H9 (cell line): ENCODE measurements around the gene DDX1. TPM values are rescaled to one million over a fixed set of nuclear protein-coding genes. Genes with fewer than 3 reads are reported as not detected.

Source experiments
- DNase-seq: peaks from one replicate; pipeline ENCODE4 v3.0.0-alpha.2; 2017
- H2AFZ ChIP-seq: one replicate; pipeline ENCODE4 v1.6.1; 2013; ENCODE audit warnings: mild to moderate bottlenecking, low read length, control low read depth, moderate library complexity
- H2AK5ac ChIP-seq: 2 replicates; pipeline ENCODE4 v1.6.1; 2013; ENCODE audit warnings: low read length, control low read depth, mixed read lengths; ENCODE audit not compliant: insufficient read length
- H2BK120ac ChIP-seq: one replicate; pipeline ENCODE4 v1.6.1; 2013; ENCODE audit warnings: low read depth, mild to moderate bottlenecking, low read length, control low read depth, inconsistent platforms; ENCODE audit not compliant: poor library complexity, severe bottlenecking
- H2BK12ac ChIP-seq: 2 replicates; pipeline ENCODE4 v1.6.1; 2013; ENCODE audit warnings: low read length, control low read depth, mixed read lengths, low read depth; ENCODE audit not compliant: insufficient read length
- H2BK15ac ChIP-seq: 2 replicates; pipeline ENCODE4 v1.6.1; 2013; ENCODE audit warnings: low read depth, low read length, control low read depth
- H2BK20ac ChIP-seq: one replicate; pipeline ENCODE4 v1.6.1; 2013; ENCODE audit warnings: low read depth, mild to moderate bottlenecking, low read length, control low read depth, inconsistent platforms; ENCODE audit not compliant: poor library complexity, severe bottlenecking
- H2BK5ac ChIP-seq: 2 replicates; pipeline ENCODE4 v1.6.1; 2013; ENCODE audit warnings: low read length, control low read depth, mixed read lengths; ENCODE audit not compliant: insufficient read length
- H3K14ac ChIP-seq: 2 replicates; pipeline ENCODE4 v1.6.1; 2013; ENCODE audit warnings: low read length, control low read depth; ENCODE audit not compliant: insufficient read depth
- H3K18ac ChIP-seq: 2 replicates; pipeline ENCODE4 v1.6.1; 2013; ENCODE audit warnings: low read depth, mild to moderate bottlenecking, mixed read lengths, low read length, control low read depth; ENCODE audit not compliant: insufficient read length
- H3K23ac ChIP-seq: 2 replicates; pipeline ENCODE4 v1.6.1; 2013; ENCODE audit warnings: low read length, control low read depth, mixed read lengths, low read depth; ENCODE audit not compliant: insufficient read length
- H3K23me2 ChIP-seq: 2 replicates; pipeline ENCODE4 v1.6.1; 2013; ENCODE audit warnings: low read depth, mild to moderate bottlenecking, mixed read lengths, low read length, control low read depth; ENCODE audit not compliant: insufficient read length, poor library complexity, severe bottlenecking
- H3K27ac ChIP-seq: 2 replicates; pipeline ENCODE4 v1.5.1; 2013; ENCODE audit warnings: low read length, control low read depth, mixed read lengths, low read depth; ENCODE audit not compliant: insufficient read length
- H3K27me3 ChIP-seq: 2 replicates; pipeline ENCODE4 v1.6.1; 2013; ENCODE audit warnings: low read length, control low read depth, inconsistent platforms; ENCODE audit not compliant: insufficient read depth
- H3K4ac ChIP-seq: 2 replicates; pipeline ENCODE4 v1.6.1; 2013; ENCODE audit warnings: low read depth, mild to moderate bottlenecking, control low read depth, inconsistent platforms, low read length, moderate library complexity
- H3K4me1 ChIP-seq: 2 replicates; pipeline ENCODE4 v1.6.1; 2013; ENCODE audit warnings: low read length, control low read depth, inconsistent platforms; ENCODE audit not compliant: insufficient read depth
- H3K4me2 ChIP-seq: 2 replicates; pipeline ENCODE4 v1.6.1; 2013; ENCODE audit warnings: low read length, control low read depth, mixed read lengths; ENCODE audit not compliant: insufficient read length, insufficient read depth
- H3K56ac ChIP-seq: 2 replicates; pipeline ENCODE4 v1.6.1; 2013; ENCODE audit warnings: low read depth, mild to moderate bottlenecking, mixed read lengths, low read length, control low read depth; ENCODE audit not compliant: insufficient read length
- H3K79me1 ChIP-seq: 2 replicates; pipeline ENCODE4 v1.6.1; 2013; ENCODE audit warnings: low read depth, mild to moderate bottlenecking, moderate library complexity, low read length, control low read depth, inconsistent platforms; ENCODE audit not compliant: insufficient read depth, poor library complexity, severe bottlenecking
- H3K79me2 ChIP-seq: 2 replicates; pipeline ENCODE4 v1.6.1; 2013; ENCODE audit warnings: low read length, control low read depth, inconsistent platforms; ENCODE audit not compliant: insufficient read depth
- H3K9ac ChIP-seq: 2 replicates; pipeline ENCODE4 v1.6.1; 2013; ENCODE audit warnings: low read length, control low read depth, mixed read lengths; ENCODE audit not compliant: insufficient read length; ENCODE audit errors: extremely low read depth
- H3K9me3 ChIP-seq: one replicate; pipeline ENCODE4 v1.6.1; 2013; ENCODE audit warnings: low read depth, low read length, inconsistent platforms; ENCODE audit not compliant: control insufficient read depth
- H3T11ph ChIP-seq: one replicate; pipeline ENCODE4 v1.6.1; 2013; ENCODE audit warnings: mild to moderate bottlenecking, low read length, control low read depth, inconsistent platforms
- H4K20me1 ChIP-seq: one replicate; pipeline ENCODE4 v1.6.1; 2013; ENCODE audit not compliant: control insufficient read depth, insufficient read length, insufficient read depth
- H4K5ac ChIP-seq: 2 replicates; pipeline ENCODE4 v1.6.1; 2013; ENCODE audit warnings: low read depth, mild to moderate bottlenecking, mixed read lengths, low read length, control low read depth; ENCODE audit not compliant: insufficient read length
- H4K8ac ChIP-seq: replicated peaks from 2 replicates; pipeline ENCODE4 v1.6.1; 2013; ENCODE audit warnings: low read length, control low read depth, mixed read lengths, low read depth; ENCODE audit not compliant: insufficient read length
- H4K91ac ChIP-seq: 2 replicates; pipeline ENCODE4 v1.6.1; 2013; ENCODE audit warnings: low read depth, mild to moderate bottlenecking, moderate library complexity, mixed read lengths, low read length, control low read depth; ENCODE audit not compliant: insufficient read length
- H3K27ac Mint-ChIP-seq, 3 experiments: 2 replicates in 2 of 3; 3 replicates in 1 of 3; pipeline ENCODE4 v1.8.0; 2020 to 2021; ENCODE audit warnings: mixed read lengths in 3 of 3, mild to moderate bottlenecking in 1 of 3, moderate library complexity in 1 of 3
- H3K27me3 Mint-ChIP-seq: 2 replicates; pipeline ENCODE4 v1.8.0; 2021; ENCODE audit warnings: low read depth, mild to moderate bottlenecking, moderate library complexity, mixed read lengths
- H3K36me3 Mint-ChIP-seq, 3 experiments: 2 replicates in 2 of 3; 3 replicates in 1 of 3; pipeline ENCODE4 v1.8.0; 2020 to 2021; ENCODE audit warnings: low read depth in 3 of 3, mixed read lengths in 3 of 3; ENCODE audit not compliant: insufficient read depth in 1 of 3
- H3K4me1 Mint-ChIP-seq, 2 experiments: 2 replicates each; pipeline ENCODE4 v1.8.0; 2020; ENCODE audit warnings: mixed read lengths in 2 of 2
- H3K4me3 Mint-ChIP-seq, 2 experiments: 2 replicates in 1 of 2; 3 replicates in 1 of 2; pipeline ENCODE4 v1.8.0; 2020 to 2021; ENCODE audit warnings: mild to moderate bottlenecking in 2 of 2, mixed read lengths in 2 of 2, moderate library complexity in 1 of 2
- H3K9me3 Mint-ChIP-seq, 2 experiments: 2 replicates in 1 of 2; 3 replicates in 1 of 2; pipeline ENCODE4 v1.8.0; 2020; ENCODE audit warnings: mild to moderate bottlenecking in 2 of 2, mixed read lengths in 2 of 2, moderate library complexity in 1 of 2
- WGBS: extraction: QIAGEN DNeasy Blood & Tissue Kit; methylation state at CpG from one replicate; pipeline ENCODE4 v1.1.7; 2013; ENCODE audit warnings: missing lambda C conversion rate, low lambda C conversion rate, mixed read lengths; ENCODE audit not compliant: insufficient read length; ENCODE audit errors: extremely low coverage; 5-methylcytosine and 5-hydroxymethylcytosine counted together
- total RNA-seq: library from RNA; stranded (reverse); gene quantifications from 2 replicates; pipeline ENCODE4 v1.2.1, GENCODE V29; 2021
- TF ChIP-seq, protein P1 (sequence below): fragments of 200-600 bp; sonication (generic); conservative IDR thresholded peaks from 3 replicates; pipeline ENCODE4 v1.8.0; 2021; ENCODE audit warnings: antibody characterized with exemption, mild to moderate bottlenecking

Gene DDX1
- total RNA-seq, 1 experiment from 2014 or later, result 120 TPM

- Histone ChIP-seq H3K9me3 (no peaks in the 10 kb centered on the region), H3K23me2 (no peaks in the 10 kb centered on the region), H3K23ac (no peak overlapping the region), H4K91ac (no peak overlapping the region), H2BK120ac (no peak overlapping the region), H2BK20ac (no peak overlapping the region), H2AFZ (no peak overlapping the region), H3K27me3 (no peaks in the 10 kb centered on the region), H3T11ph (no peak overlapping the region), H4K20me1 (no peaks in the 10 kb centered on the region), H3K18ac (no peak overlapping the region), H2AK5ac (no peak overlapping the region), H2BK5ac (no peak overlapping the region), H3K9ac (no peak overlapping the region), H3K79me2 (no peaks in the 10 kb centered on the region), H4K5ac (no peak overlapping the region), H3K14ac (no peak overlapping the region), H2BK15ac (no peak overlapping the region), H2BK12ac (no peak overlapping the region), H4K8ac (no peak overlapping the region), H3K4me2 (no peak overlapping the region), H3K27ac (no peak overlapping the region), H3K4me1 (no peaks in the 10 kb centered on the region), H3K56ac (no peak overlapping the region), H3K4ac (no peak overlapping the region), H3K79me1 (no peaks in the 10 kb centered on the region)
- TF ChIP-seq, protein P1, sequence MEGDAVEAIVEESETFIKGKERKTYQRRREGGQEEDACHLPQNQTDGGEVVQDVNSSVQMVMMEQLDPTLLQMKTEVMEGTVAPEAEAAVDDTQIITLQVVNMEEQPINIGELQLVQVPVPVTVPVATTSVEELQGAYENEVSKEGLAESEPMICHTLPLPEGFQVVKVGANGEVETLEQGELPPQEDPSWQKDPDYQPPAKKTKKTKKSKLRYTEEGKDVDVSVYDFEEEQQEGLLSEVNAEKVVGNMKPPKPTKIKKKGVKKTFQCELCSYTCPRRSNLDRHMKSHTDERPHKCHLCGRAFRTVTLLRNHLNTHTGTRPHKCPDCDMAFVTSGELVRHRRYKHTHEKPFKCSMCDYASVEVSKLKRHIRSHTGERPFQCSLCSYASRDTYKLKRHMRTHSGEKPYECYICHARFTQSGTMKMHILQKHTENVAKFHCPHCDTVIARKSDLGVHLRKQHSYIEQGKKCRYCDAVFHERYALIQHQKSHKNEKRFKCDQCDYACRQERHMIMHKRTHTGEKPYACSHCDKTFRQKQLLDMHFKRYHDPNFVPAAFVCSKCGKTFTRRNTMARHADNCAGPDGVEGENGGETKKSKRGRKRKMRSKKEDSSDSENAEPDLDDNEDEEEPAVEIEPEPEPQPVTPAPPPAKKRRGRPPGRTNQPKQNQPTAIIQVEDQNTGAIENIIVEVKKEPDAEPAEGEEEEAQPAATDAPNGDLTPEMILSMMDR, result no peak
- H3K9me3 Mint-ChIP-seq, result no peaks in the 10 kb centered on the region
- H3K4me1 Mint-ChIP-seq, result peaks cover 0 to 6% of the 10 kb centered on the region in 2 experiments; a peak in 2 of 4 replicates
- no peak overlapping the region for H3K4me3 Mint-ChIP-seq
- no CpG with 5 or more reads among the region's 6 CpGs for WGBS
- H3K27me3 Mint-ChIP-seq, result peaks cover 3% of the 10 kb centered on the region; the same call in 1 of the 2 replicates
- DNase-seq, result no peak
- H3K27ac Mint-ChIP-seq, result no peak overlapping the region
- H3K36me3 Mint-ChIP-seq, result no peaks in the 10 kb centered on the region
These were observed 24.8 kb upstream of the DDX1 start for GRCh38 chr2:15566912-15567311.
